NCI-H748 (cell line): ENCODE results near the gene OR13C5.
"Not testable (repeated sequence)": the region's sequence is repeated elsewhere in the genome, so short reads cannot be mapped to it uniquely, and the experiment has no call there.

Experiments
- DNase-seq: peaks from one replicate; lab custom pipeline; 2025; ENCODE audit not compliant: unreplicated experiment; lab: John Stamatoyannopoulos, UW

Gene OR13C5, protein sequence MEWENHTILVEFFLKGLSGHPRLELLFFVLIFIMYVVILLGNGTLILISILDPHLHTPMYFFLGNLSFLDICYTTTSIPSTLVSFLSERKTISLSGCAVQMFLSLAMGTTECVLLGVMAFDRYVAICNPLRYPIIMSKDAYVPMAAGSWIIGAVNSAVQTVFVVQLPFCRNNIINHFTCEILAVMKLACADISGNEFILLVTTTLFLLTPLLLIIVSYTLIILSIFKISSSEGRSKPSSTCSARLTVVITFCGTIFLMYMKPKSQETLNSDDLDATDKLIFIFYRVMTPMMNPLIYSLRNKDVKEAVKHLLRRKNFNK

DNA sequence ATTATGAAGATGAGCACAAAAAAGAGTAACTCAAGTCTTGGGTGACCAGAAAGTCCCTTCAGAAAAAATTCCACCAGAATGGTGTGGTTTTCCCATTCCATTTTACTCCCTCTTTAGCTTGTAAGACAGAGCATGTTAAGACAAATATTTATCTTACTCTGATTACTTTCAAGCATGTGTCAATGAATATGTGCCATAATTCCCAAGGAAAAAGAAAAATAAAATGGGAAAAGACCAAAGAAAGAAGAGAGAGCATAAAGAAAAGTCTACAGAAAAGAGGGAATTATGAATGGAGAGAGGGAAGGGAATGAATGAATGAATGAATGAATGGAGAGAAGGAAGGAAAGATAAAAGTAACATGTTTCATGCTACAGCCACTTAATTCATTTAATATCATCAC lies at the start of gene OR13C5:
Gene OR13C5, minus strand, starts transcription at position 101 of the 400 bp plus-strand sequence. Its CDS starts 0 bp downstream, at position 101.
- DNase-seq, result not testable (repeated sequence)

- no peak for DNase-seq
Measured at GRCh38 chr9:104635456-104635855, 36.2 kb upstream of the OR13C5 start.

DNA sequence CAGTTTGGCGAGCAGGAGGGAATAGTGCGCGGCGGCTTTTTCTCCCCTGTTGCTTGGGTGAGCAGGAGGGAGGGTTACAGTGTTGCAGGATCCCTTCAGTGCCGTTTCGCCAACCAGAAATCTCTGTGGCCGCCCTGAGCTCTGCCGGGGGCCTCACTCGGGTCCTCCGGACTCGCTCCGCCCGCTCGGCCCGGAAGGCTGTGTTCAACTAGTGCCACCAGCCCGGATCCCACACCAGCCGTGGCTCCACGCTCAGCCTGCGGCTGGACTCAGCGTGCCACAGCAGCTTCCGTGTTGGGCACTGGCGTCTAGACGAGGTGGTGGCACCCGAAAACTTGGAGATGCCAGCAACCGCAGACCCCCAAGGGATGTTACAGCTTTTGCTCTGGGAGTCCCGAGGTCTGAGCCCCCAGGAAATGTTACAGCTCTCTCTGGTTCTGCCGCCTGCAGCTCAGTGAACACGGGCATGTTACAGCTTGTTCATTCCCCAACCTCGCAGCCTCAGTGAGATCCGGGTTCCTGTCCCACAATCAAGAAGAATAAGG lies 34.8 kb upstream of the OR13C5 start:
- no peak for DNase-seq

GRCh38 chr9:104625964-104626363 lies 26.8 kb upstream of the OR13C5 start:
- DNase-seq, result not testable (repeated sequence)

GRCh38 chr9:104618104-104618503 lies 18.9 kb upstream of the OR13C5 start, which contains the start of gene OR13C9:
TSS of gene OR13C9 (minus strand) at chr9:104618204. CDS start at chr9:104618204, 0 bp downstream.
- DNase-seq, result no peak

GRCh38 chr9:104617418-104617817 lies 18.2 kb upstream of the OR13C5 start:
- no peak for DNase-seq

- no peak for DNase-seq
Measured at GRCh38 chr9:104611213-104611612, 12.0 kb upstream of the OR13C5 start.

DNA sequence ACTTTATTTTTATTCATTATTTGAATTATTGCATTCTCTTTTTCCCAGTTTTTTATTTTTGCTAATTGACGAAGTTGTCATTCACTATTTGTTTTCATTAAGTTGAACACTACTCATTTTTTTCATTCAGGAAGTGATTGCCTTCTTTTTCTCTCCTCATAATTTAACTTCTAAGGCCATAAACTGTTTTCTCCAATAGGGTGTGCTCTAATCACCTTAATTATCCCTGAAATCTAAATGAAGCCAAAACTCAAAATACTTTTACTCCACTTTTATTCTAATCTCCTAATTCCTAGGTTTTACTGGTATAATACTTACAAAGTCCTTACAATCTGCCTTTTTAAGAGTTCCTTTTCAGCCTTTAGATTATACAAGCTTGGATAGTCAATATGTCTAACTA lies 9.1 kb upstream of the OR13C5 start:
- DNase-seq, result peak; percentile 10

DNA sequence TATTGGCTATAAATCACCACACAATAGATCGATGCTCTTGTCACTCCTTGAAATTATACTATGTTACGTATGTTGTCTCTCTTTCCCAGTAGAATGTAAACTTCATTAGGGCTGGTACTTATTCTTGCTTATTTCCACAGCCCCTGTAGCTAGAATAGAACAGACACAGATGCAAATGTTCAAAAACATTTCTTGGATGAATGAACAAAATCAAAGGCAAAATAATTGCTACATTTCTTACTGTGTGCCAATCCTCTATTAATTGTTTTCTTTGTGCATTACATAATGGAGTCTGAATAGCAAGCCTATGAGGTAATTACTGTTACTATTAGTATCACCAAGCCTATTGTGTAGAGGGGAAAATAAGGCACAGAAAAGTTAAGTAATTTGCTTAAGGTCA lies 6.9 kb upstream of the OR13C5 start:
- DNase-seq, result peak; percentile 89

- not testable (repeated sequence) for DNase-seq
Measured at GRCh38 chr9:104605527-104605926, 6.3 kb upstream of the OR13C5 start, which contains the start of gene OR13C2. TSS of gene OR13C2 (minus strand) at chr9:104605627. CDS start at chr9:104605627, 0 bp downstream.

- no peak for DNase-seq
Measured at GRCh38 chr9:104604801-104605200, 5.6 kb upstream of the OR13C5 start.

- DNase-seq, result not testable (repeated sequence)
Measured at GRCh38 chr9:104598749-104599148, 464 bp downstream of the OR13C5 start.

DNA sequence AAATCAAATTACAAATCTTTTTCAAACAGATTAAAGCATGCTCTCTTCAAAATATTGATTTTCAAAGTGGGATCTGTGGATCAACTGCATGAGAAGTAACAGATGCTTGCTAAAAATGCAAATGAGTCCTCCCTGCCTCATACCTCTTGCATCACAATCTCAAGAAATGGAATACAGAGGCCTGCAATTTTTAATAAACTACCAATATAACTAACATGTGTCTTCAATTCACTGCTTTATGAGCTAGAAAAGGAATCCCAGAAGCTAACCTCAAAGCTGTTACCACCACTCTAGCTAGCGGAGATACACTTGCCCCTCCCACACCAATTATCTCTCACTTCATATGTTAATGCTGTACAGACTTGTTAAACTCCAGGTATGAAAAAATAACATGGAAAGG lies 9.6 kb downstream of the OR13C5 start:
- DNase-seq, result no peak

DNA sequence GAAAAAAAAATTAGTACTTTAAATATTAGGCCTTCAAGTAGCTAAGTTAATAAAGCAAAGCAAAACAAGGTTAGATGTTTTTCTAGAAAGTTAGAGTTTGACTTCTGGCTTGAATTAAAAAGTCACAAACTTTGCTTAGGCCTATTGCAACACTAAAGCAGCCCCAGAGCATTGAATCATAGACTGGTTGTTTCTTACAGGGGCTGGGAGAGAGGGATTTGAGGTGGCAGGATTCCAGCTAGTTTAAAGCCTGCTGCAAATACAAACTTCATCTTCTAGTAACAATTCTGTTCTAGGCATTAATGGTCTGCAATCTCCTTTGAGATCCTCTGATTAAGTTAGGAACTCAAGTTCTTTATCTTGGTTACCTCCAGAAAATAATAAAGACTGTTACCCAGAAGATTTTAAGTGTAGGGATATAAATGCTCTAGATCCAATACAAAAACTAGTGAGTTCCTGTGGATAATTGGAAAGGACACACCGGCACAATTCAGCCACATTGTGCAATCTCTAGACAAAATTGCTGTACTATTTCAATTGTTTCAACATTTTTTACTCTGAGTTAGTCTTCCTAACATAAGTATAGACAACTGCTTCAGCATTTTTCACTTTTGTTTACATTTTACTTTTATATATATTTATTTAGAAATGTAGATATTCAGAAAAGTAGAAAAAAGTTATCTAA lies 12.6 kb downstream of the OR13C5 start:
- no peak for DNase-seq

DNA sequence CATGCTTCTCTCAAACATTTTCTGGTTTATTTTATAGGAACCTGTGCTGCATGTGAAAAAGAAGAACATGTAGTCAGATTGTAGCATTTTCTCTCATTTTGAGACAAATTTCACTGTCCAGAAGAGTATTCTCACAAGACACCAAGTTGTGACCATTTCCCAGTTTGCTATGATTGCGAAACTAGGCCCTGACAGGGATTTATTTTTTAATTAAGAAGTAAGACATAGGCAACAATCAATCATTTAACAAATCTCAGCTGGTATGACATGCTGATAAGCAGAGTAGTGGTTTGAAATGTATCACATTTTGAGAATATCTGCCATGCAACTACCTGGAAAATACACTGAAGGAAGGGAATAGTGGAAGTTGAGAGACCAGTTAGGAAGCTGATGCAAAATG lies 18.7 kb downstream of the OR13C5 start:
- DNase-seq, result no peak

DNA sequence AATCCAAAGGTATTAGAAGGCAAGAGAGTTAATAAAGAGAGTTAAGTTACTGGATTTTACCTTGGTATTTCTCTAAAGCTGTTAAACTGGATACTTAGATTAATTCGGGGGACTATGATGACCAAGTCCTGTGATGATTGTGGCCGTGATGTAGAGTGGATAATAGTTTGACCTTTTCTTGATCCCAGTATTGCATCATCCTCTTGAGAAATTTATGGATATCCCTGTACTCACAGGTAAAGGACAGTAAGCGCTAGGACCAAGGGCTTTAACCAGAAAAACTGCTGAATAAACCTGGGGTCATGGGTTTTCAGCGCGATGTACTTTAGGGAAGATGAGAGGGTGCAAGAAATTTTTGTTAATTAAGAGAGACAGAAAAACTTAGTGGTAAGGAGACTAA lies 21.9 kb downstream of the OR13C5 start:
- DNase-seq, result no peak

- DNase-seq, result no peak
Measured at GRCh38 chr9:104575456-104575855, 23.8 kb downstream of the OR13C5 start.

DNA sequence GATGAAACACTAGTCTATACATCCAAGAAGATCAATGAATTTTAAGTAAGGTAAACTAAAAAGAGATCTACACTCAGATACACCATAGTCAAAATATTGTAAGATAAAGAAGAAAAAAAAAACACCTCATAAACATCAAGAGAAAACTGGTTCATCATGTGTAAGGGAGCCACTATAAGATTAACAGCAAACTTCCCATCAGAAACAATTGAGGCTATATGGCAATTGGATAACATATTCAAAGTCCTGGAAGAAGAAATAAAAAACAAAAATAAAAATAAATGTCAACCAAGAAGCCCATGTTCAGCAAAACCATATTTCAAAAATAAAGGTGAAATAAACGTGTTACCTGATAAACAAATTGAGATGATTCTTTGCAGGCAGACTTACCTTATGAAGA lies 26.6 kb downstream of the OR13C5 start:
- DNase-seq, result no peak

GRCh38 chr9:104568868-104569267 lies 30.3 kb downstream of the OR13C5 start, which contains the start of gene OR13C8:
TSS of gene OR13C8 (plus strand) at chr9:104569168. CDS start at chr9:104569168, 0 bp downstream.
- DNase-seq, result no peak

DNA sequence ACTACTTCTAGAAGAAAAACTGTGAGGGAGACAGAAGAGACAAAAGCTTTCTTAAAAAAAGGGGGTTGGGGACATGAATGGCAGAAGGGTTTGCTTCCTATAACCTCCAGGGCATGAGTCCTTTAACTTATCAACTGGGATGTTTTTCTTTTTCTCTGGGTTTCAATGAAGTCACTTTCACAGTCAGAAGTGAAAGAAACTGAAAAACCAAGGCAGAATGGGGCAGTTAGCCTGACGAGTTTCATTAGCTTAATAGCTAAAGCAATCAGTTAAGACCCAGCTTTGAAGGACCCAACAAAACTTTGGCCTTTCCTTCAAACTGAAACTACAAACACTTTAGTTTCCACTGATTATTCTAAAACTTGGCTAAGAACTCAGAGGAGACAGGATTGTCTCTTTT lies 34.9 kb downstream of the OR13C5 start:
- no peak for DNase-seq

DNA sequence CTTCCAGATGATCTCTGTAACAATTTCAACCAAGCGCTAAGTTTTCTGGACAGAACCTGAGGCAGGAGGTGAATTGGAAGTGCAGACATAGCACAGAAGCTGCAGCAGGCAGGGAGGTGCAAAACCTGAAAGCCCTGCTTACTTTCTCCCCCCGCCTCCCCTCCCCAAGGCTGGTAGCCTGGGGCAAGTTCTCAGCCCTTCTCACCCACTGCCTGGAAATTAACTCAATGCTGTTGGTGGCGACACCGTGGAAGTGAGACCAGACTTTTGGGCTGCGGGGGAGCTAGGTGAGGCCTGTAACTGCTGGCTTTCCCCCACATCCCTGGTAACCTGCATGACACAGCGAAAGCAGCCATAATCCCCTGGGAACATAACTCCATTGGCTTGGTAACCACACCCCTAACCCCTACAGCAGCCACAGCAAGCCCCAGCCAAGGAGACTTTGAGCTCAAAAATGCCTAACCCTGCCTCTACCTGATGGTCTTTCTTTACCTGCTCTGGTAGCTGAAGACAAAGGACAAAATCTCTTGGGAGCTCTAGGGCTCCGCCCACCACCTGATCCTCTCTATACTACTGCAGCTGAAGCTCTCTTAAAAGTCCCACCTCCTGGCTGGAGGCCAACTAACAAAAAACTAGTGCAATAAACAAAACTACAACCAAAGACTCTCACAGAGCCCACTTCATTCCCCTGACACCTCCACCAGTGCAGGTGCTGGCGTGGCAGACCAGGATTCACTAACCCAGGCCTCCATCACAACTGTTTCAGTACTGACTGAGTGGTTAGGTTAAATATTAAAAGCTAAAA lies 42.2 kb downstream of the OR13C5 start:
- DNase-seq, result peak; percentile 47
